Measurements from ENCODE around the gene VSIR. TPM values are rescaled to one million over a fixed set of nuclear protein-coding genes. Genes with fewer than 3 reads are reported as not detected.
A peak's percentile ranks its signal among the peaks of the same experiment; 100 is the strongest.

VSIR gene
- total and polyA plus RNA-seq, 9 of the 15 experiments (the other 6 are each of a cell fraction or from before 2014, with no cell fraction given), result 0.14 to 20.5 (median 9.3) TPM

DNA sequence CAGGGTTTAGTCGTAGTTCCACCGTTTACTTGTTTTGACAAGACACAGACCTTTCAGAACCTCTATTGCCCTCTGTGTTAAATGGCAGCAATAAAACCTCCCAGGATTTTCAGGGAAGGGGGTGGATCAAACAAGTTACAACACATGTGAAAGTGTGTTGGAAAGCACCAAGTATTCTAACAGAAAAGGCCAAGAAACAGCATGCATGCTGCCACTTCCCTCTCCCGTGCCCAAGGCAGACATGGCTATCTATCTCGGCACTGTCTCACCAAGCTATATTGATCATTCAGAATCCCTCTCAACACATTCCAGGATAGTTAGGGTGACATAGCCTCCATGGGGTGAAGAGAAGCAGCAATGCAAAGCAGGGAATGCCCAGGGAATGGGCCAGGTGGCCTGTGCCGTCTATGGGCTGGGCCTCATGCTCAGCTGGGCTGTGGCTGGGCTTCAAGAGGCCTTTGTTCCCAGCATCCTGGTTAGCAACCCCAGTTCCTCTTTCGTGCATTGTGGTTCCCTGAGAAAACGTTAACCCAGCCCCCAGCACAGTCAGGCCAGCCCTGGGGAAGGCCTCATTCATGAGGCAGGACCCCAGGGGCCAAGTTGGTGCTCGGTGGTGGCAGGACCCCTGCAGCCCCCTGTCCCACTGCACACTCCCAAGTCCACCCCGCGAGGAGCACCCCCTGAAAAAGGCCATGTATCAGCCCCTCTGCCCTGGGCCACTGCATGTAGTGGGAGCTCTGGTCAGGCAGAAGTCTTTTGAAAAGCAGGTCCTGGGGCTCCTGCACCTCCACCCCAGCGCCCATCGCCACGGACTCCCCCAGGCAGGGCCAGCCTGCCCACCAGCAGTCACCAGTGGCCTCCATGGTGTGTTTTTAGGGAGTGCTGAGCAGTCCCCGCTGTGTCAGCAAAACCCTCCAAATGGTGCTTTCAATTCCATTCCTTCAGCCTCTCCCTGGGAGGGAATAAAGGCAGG, 25.5 kb downstream of the VSIR start (continued):
- TF ChIP-seq, protein P1, sequence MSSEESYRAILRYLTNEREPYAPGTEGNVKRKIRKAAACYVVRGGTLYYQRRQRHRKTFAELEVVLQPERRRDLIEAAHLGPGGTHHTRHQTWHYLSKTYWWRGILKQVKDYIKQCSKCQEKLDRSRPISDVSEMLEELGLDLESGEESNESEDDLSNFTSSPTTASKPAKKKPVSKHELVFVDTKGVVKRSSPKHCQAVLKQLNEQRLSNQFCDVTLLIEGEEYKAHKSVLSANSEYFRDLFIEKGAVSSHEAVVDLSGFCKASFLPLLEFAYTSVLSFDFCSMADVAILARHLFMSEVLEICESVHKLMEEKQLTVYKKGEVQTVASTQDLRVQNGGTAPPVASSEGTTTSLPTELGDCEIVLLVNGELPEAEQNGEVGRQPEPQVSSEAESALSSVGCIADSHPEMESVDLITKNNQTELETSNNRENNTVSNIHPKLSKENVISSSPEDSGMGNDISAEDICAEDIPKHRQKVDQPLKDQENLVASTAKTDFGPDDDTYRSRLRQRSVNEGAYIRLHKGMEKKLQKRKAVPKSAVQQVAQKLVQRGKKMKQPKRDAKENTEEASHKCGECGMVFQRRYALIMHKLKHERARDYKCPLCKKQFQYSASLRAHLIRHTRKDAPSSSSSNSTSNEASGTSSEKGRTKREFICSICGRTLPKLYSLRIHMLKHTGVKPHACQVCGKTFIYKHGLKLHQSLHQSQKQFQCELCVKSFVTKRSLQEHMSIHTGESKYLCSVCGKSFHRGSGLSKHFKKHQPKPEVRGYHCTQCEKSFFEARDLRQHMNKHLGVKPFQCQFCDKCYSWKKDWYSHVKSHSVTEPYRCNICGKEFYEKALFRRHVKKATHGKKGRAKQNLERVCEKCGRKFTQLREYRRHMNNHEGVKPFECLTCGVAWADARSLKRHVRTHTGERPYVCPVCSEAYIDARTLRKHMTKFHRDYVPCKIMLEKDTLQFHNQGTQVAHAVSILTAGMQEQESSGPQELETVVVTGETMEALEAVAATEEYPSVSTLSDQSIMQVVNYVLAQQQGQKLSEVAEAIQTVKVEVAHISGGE (CRISPR knock-in tag; IDR thresholded peaks at IDR 0.05), result peak in 1 of 3 experiments; percentile 40; a peak in 1 of 6 replicates
- TF ChIP-seq, protein P2, sequence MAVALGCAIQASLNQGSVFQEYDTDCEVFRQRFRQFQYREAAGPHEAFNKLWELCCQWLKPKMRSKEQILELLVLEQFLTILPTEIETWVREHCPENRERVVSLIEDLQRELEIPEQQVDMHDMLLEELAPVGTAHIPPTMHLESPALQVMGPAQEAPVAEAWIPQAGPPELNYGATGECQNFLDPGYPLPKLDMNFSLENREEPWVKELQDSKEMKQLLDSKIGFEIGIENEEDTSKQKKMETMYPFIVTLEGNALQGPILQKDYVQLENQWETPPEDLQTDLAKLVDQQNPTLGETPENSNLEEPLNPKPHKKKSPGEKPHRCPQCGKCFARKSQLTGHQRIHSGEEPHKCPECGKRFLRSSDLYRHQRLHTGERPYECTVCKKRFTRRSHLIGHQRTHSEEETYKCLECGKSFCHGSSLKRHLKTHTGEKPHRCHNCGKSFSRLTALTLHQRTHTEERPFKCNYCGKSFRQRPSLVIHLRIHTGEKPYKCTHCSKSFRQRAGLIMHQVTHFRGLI (CRISPR knock-in tag; IDR thresholded peaks at IDR 0.05), result peak; percentile 72; the same call in 1 of the 2 replicates
- TF ChIP-seq SETDB1 (IDR thresholded peaks at IDR 0.05; ENCODE audit: low read length) (no peak), ZBTB8A (IDR thresholded peaks at IDR 0.05; ENCODE audit: partially characterized antibody) (no peak), ZNF239 (CRISPR knock-in tag; IDR thresholded peaks at IDR 0.05) (peak; percentile 55), ZBTB17 (CRISPR knock-in tag; IDR thresholded peaks at IDR 0.05) (peak; percentile 59; the same call in 1 of the 2 replicates), CREBBP (IDR thresholded peaks at IDR 0.05; ENCODE audit: low read depth, low read length) (no peak)
- TF ChIP-seq, protein P3, sequence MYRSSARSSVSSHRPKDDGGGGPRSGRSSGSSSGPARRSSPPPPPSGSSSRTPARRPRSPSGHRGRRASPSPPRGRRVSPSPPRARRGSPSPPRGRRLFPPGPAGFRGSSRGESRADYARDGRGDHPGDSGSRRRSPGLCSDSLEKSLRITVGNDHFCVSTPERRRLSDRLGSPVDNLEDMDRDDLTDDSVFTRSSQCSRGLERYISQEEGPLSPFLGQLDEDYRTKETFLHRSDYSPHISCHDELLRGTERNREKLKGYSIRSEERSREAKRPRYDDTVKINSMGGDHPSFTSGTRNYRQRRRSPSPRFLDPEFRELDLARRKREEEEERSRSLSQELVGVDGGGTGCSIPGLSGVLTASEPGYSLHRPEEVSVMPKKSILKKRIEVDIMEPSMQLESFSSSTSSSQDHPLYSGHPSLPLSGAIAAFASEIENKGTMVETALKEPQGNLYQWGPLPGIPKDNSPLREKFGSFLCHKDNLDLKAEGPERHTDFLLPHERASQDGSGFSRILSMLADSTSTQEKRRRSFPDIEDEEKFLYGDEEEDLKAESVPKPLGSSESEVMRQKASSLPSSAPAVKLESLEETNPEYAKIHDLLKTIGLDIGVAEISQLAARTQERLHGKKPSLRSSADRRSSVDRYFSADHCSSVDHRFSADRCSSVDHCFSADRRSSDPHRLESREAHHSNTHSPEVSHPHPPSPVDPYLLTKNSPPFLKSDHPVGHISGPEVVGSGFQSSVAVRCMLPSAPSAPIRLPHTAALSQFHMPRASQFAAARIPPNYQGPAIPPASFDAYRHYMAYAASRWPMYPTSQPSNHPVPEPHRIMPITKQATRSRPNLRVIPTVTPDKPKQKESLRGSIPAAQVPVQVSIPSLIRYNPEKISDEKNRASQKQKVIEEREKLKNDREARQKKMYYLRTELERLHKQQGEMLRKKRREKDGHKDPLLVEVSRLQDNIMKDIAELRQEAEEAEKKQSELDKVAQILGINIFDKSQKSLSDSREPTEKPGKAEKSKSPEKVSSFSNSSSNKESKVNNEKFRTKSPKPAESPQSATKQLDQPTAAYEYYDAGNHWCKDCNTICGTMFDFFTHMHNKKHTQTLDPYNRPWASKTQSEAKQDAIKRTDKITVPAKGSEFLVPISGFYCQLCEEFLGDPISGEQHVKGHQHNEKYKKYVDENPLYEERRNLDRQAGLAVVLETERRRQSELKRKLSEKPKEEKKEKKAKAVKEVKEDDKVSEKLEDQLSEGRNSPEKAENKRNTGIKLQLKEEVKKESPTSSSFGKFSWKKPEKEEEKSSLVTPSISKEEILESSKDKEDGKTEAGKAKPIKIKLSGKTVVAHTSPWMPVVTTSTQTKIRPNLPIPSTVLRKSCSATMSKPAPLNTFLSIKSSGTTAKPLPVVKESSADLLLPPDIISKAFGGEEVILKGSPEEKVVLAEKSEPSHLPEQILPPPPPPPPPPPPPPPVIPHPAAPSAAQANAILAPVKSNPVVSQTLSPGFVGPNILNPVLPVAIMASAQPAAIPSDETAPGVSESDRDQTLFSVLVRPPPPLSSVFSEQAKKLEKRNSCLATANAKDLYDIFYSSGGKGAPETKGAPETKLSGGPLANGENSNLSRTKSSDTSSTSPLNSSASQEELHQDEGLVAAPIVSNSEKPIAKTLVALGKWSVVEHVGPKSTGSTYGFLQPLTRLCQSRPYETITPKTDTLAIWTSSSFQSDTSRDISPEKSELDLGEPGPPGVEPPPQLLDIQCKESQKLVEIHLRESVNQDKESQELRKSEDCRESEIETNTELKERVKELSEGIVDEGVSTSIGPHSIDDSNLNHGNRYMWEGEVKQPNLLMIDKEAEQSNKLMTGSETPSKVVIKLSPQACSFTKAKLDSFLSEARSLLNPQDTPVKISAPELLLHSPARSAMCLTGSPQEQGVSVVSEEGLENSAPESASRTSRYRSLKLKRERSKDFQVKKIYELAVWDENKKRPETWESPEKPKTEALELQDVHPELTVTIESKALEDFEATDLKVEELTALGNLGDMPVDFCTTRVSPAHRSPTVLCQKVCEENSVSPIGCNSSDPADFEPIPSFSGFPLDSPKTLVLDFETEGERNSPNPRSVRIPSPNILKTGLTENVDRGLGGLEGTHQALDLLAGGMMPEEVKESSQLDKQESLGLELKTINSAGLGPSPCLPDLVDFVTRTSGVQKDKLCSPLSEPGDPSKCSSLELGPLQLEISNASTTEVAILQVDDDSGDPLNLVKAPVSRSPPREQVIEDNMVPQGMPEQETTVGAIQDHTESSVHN (IDR thresholded peaks at IDR 0.05; ENCODE audit: borderline replicate concordance in 1 of 2, low read depth in 1 of 2), result no peak
- TF ChIP-seq, protein P4, sequence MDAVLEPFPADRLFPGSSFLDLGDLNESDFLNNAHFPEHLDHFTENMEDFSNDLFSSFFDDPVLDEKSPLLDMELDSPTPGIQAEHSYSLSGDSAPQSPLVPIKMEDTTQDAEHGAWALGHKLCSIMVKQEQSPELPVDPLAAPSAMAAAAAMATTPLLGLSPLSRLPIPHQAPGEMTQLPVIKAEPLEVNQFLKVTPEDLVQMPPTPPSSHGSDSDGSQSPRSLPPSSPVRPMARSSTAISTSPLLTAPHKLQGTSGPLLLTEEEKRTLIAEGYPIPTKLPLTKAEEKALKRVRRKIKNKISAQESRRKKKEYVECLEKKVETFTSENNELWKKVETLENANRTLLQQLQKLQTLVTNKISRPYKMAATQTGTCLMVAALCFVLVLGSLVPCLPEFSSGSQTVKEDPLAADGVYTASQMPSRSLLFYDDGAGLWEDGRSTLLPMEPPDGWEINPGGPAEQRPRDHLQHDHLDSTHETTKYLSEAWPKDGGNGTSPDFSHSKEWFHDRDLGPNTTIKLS (IDR thresholded peaks at IDR 0.05; ENCODE audit: borderline replicate concordance, low read depth), result no peak
